Measurements from ENCODE around the gene EDA.

Gene EDA

DNA sequence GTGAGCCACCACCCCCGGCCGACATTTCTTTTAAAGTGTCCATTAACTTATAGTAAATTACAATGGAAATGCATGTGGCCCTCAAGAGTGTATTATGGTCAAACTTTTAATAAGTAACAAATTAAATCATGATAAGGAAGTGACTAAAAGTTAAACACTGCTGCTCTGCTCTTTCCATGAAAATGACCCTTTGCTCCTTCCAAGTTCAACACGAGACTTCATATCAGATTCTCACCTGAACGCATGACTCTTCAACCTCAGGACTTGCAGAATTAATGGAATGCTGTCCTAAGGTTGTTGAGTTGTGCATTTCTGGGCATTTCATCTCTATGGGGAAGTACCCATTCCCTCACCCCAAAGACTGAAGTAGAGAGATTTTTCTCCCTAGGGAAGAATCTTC is 406.7 kb downstream of the EDA start:
- H3K4me3 ChIP-seq (replicated peaks; ENCODE audit: low read depth, low read length), result no peak overlapping the region
- no peak for DNase-seq (ENCODE audit: extremely low read depth, low read depth)
- TF ChIP-seq, protein P1, sequence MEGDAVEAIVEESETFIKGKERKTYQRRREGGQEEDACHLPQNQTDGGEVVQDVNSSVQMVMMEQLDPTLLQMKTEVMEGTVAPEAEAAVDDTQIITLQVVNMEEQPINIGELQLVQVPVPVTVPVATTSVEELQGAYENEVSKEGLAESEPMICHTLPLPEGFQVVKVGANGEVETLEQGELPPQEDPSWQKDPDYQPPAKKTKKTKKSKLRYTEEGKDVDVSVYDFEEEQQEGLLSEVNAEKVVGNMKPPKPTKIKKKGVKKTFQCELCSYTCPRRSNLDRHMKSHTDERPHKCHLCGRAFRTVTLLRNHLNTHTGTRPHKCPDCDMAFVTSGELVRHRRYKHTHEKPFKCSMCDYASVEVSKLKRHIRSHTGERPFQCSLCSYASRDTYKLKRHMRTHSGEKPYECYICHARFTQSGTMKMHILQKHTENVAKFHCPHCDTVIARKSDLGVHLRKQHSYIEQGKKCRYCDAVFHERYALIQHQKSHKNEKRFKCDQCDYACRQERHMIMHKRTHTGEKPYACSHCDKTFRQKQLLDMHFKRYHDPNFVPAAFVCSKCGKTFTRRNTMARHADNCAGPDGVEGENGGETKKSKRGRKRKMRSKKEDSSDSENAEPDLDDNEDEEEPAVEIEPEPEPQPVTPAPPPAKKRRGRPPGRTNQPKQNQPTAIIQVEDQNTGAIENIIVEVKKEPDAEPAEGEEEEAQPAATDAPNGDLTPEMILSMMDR (IDR thresholded peaks at IDR 0.05; ENCODE audit: low read depth, low read length, missing control alignments), result no peak

DNA sequence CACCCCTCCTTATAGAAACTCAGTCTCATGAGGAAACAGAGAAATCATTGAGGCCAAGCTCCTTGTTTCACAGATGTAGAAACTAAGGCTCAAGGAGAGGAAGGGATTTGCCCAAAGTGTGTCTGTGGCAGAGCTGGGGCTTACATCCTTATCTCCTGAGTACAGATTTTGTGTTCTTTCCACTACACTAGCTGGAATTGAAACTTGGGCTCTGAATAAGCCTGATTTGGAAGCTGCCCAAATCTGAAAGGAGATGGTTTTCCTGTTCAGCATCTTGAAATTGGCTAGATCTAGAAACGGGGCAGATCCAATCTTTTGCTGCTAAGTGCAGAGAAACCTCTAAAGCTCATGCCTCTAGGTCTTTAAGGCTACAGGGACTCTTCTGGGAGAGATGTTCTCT is 409.6 kb downstream of the EDA start:
- H3K4me3 ChIP-seq (replicated peaks; ENCODE audit: low read depth, low read length), result no peak overlapping the region
- TF ChIP-seq, protein P1 (IDR thresholded peaks at IDR 0.05; ENCODE audit: low read depth, low read length, missing control alignments), result no peak
- no peak for DNase-seq (ENCODE audit: extremely low read depth, low read depth)

DNA sequence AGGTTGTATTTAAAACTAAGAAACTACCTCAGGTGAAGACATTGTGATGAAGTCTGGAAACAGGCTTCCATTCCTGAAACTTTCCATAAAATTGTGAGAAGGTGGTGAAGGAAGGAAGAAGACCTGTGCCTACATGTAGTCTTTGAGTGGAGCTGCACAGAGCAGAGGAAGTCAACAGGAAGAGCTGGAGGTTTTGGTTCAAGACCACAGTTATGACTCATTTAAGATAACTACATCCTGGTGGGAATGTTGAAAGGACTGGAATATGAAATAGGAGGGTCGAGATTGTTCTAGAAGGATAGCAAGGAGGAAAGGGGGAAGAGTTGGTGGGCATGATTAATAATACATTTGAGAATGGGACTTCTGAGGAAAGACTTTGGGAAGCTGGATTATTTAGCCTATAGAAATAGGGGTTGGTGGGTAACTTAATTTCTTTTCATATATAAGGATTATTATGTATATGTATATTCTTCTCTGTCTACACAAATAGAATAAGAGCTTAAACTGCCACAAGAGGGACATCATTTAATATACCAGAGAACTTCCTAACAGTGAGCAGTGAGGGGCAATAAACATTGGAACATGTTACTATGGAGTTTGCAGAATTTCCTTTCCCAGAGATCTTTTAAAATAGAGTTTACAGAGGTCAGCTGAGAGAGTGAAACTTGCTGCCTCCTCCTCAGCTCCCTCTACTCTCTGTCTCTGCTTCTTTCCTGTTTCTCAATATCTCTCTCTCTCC is 410.4 kb downstream of the EDA start:
- no peak overlapping the region for H3K4me3 ChIP-seq (replicated peaks; ENCODE audit: low read depth, low read length)
- no peak for DNase-seq (ENCODE audit: extremely low read depth, low read depth)
- TF ChIP-seq, protein P1 (IDR thresholded peaks at IDR 0.05; ENCODE audit: low read depth, low read length, missing control alignments), result no peak

DNA sequence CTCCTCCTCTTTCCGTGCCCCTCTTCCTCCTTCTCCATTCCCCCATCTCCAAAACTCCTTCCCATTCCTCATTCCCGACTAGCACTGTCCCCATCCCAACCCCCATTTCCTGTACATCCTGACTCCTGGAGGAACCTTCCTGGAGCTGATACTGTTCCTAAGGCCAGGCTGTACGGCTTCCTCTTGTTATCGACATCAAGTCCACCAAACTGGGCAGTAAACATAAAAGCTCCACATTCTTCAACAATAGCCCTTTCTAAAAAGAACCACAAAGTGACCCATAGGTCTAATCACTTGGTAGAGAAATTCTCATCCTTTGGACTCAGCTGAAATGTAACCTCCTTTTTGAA is 410.9 kb downstream of the EDA start:
- no peak overlapping the region for H3K4me3 ChIP-seq (replicated peaks; ENCODE audit: low read depth, low read length)
- DNase-seq (ENCODE audit: extremely low read depth, low read depth), result no peak
- TF ChIP-seq, protein P1 (IDR thresholded peaks at IDR 0.05; ENCODE audit: low read depth, low read length, missing control alignments), result no peak

DNA sequence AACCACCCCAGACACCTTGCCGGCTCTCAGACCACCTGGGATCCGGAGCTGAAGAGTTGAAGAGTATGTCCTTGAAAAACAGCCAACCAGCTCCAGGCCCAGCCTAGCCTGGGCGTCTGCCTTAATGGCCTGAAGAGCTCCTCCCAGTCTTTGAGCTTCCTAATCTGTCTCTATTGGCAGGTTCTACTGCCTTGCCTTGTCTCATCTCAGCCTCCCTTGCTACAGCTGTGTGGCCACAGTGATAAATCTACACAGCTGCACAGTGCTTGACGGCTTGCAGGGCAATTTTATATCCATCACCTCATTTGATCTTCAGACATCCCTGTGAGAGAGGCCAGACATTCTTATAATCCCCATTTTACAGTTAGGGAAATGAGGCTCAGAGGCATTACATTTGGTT is 413.9 kb downstream of the EDA start:
- TF ChIP-seq, protein P1 (IDR thresholded peaks at IDR 0.05; ENCODE audit: low read depth, low read length, missing control alignments), result no peak
- DNase-seq (ENCODE audit: extremely low read depth, low read depth), result no peak
- no peak overlapping the region for H3K4me3 ChIP-seq (replicated peaks; ENCODE audit: low read depth, low read length)

DNA sequence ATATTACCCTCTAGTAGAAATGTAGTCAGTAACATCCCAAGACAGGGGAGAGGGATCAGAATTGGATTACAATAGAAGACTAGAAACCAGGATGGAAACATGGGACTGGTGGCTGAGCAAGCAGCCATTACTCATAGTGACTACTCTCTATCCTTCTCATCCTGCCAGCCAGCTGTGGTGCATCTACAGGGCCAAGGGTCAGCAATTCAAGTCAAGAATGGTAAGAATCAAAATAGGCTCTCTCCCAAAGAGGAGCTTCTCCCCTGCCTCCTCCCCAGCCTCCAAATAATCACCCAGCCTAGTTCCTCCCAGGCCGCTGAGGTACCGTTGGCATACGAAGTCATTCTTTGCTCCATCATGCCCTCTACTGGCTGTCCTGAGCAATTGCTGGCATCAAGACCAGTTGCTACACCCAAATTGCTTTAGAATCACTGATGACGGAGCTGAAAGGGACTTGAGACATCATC is 414.4 kb downstream of the EDA start:
- peak; percentile 16 for DNase-seq (ENCODE audit: extremely low read depth, low read depth)
- no peak overlapping the region for H3K4me3 ChIP-seq (replicated peaks; ENCODE audit: low read depth, low read length)
- TF ChIP-seq, protein P1 (IDR thresholded peaks at IDR 0.05; ENCODE audit: low read depth, low read length, missing control alignments), result peak; percentile 68

DNA sequence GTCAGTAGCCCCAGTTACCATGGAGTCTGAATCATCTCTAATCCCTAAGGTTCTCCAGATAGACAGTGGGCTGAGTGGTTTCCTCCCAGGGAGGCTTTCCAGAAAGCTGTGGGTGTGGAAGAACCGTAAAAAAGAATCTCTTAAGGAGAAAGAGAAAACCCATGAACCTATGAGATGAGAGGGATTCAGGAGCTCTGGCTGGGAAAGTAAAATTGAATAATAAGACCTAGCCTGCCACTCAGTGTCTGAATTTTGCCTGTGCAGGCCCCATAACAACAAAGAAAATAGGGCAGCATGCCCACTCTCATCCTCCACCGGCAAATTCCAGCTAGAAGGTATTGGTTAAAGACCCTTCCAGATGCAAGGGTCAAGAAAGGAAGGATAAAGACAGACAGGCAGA is 416.9 kb downstream of the EDA start:
- TF ChIP-seq, protein P1 (IDR thresholded peaks at IDR 0.05; ENCODE audit: low read depth, low read length, missing control alignments), result no peak
- no peak overlapping the region for H3K4me3 ChIP-seq (replicated peaks; ENCODE audit: low read depth, low read length)
- no peak for DNase-seq (ENCODE audit: extremely low read depth, low read depth)

Data from HFF-Myc (cell line).